ENCODE measurements around the gene UNC5B. TPM values are rescaled to one million over a fixed set of nuclear protein-coding genes. Genes with fewer than 3 reads are reported as not detected.

Gene UNC5B
- total and polyA plus RNA-seq, 10 donors: 0.74 to 21.1 (median 11.3) TPM

DNA sequence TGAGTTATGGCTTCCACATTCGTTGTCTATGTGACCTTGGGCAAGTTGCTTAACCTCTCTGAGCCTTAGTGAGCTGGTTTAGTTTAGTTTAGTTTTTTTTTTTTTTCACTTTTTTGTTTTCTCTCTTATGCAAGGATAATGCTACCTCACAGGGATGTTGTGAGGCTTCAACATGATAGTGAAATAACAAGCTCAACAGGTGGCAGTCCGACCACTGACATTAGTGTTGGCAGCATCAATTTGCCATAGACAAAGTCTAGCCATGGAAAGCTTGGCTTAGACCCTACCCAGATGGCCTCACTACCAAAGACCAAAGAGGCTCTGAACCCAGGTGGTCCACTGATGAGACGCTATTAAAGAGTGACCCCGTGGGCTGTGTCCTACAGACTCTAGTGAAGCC, 27.2 kb upstream of the UNC5B start:
- Histone ChIP-seq H3K36me3 (no peaks in the 10 kb centered on the region), H3K4me3 (no peak overlapping the region), H3K4me1 (peaks cover 0 to 15% (median 9%) of the 10 kb centered on the region in 6 donors), H3K27me3 (replicated peaks in 1 of 7) (peaks cover 0 to 15% (median 0%) of the 10 kb centered on the region in 7 donors), H3K9me3 (no peaks in the 10 kb centered on the region), H3K27ac (no peak overlapping the region)
- TF ChIP-seq POLR2AphosphoS5 (IDR thresholded peaks at IDR 0.05) (no peak), POLR2A (IDR thresholded peaks at IDR 0.05) (no peak)
- TF ChIP-seq, protein P1, sequence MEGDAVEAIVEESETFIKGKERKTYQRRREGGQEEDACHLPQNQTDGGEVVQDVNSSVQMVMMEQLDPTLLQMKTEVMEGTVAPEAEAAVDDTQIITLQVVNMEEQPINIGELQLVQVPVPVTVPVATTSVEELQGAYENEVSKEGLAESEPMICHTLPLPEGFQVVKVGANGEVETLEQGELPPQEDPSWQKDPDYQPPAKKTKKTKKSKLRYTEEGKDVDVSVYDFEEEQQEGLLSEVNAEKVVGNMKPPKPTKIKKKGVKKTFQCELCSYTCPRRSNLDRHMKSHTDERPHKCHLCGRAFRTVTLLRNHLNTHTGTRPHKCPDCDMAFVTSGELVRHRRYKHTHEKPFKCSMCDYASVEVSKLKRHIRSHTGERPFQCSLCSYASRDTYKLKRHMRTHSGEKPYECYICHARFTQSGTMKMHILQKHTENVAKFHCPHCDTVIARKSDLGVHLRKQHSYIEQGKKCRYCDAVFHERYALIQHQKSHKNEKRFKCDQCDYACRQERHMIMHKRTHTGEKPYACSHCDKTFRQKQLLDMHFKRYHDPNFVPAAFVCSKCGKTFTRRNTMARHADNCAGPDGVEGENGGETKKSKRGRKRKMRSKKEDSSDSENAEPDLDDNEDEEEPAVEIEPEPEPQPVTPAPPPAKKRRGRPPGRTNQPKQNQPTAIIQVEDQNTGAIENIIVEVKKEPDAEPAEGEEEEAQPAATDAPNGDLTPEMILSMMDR (IDR thresholded peaks at IDR 0.05 in 8 of 11, conservative IDR thresholded peaks at IDR 0.05 in 3 of 11): no peak
- DNase-seq: no peak
- WGBS, 5 donors: 76 to 88% (median 81%) methylated on average over 4 of the region's 4 CpGs
- intact Hi-C loops (cut with DNase I; ENCODE audit: low total_unique reads): loop anchor here (10.0 kb wide), 1 partner anchor 110 kb away; no protein-coding TSS in a partner anchor

DNA sequence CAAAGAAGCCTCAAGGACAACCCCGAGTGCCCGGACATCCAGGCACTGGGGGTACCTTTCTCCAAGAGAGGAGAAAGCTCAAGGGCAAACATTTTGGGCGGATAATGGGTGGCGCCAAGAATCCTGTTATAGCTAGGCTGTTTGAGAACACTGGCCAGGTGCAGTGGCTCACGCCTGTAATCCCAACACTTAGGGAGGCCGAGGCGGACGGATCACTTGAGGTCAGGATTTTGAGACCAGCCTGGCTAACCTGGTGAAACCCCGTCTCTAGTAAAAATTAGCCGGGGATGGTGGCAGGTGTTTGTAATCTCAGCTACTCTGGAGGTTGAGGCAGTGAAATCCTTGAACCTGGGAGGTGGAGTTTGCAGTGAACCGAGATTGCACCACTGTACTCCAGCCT, 25.2 kb upstream of the UNC5B start:
- Histone ChIP-seq H3K4me3 (no peak overlapping the region), H3K27me3 (replicated peaks in 1 of 7) (peaks cover 0 to 29% (median 0%) of the 10 kb centered on the region in 7 donors), H3K4me1 (peaks cover 0 to 25% (median 9%) of the 10 kb centered on the region in 6 donors), H3K27ac (no peak overlapping the region), H3K36me3 (no peaks in the 10 kb centered on the region), H3K9me3 (no peaks in the 10 kb centered on the region)
- intact Hi-C loops (cut with DNase I; ENCODE audit: low total_unique reads): loop anchor here (10.0 kb wide), 1 partner anchor 112 kb away; no protein-coding TSS in a partner anchor
- WGBS, 5 donors: 72 to 79% (median 72%) methylated on average over 11 of the region's 11 CpGs
- DNase-seq: no peak
- TF ChIP-seq, protein P1 (IDR thresholded peaks at IDR 0.05 in 8 of 11, conservative IDR thresholded peaks at IDR 0.05 in 3 of 11): no peak
- TF ChIP-seq POLR2A (IDR thresholded peaks at IDR 0.05) (no peak), POLR2AphosphoS5 (IDR thresholded peaks at IDR 0.05) (no peak)

DNA sequence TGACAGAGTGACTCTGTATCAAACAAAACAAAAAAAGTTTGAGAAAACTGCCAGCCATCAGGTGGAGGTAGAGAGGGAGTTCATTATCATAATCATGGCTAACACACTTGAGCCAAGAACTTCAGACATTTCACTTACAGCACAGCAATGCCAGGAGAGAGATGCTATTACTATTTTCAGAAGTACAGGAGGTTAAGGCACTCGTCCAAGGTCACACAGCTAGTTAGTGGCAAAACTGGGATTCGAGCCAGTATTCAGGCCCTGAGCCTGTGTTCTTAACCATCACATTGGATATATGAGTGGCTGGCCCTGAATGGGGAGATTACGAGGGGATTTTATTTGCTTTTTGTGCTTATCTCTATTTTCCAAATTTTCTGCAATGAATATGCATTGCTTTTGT, 24.8 kb upstream of the UNC5B start:
- H3K27me3 ChIP-seq (replicated peaks in 1 of 7): peaks cover 0 to 31% (median 0%) of the 10 kb centered on the region in 7 donors
- no peaks in the 10 kb centered on the region for H3K36me3 ChIP-seq
- DNase-seq: no peak
- peaks cover 0 to 25% (median 9%) of the 10 kb centered on the region in 6 donors for H3K4me1 ChIP-seq
- peak overlapping the region in 2 of 8 donors; percentile 33 to 39 for H3K27ac ChIP-seq
- TF ChIP-seq, protein P1 (IDR thresholded peaks at IDR 0.05 in 8 of 11, conservative IDR thresholded peaks at IDR 0.05 in 3 of 11): no peak
- peak in 1 of 3 donors; percentile 51 for TF ChIP-seq POLR2AphosphoS5 (IDR thresholded peaks at IDR 0.05)
- H3K9me3 ChIP-seq: no peaks in the 10 kb centered on the region
- intact Hi-C loops (cut with DNase I; ENCODE audit: low total_unique reads): loop anchor here (10.0 kb wide), 1 partner anchor 113 kb away; no protein-coding TSS in a partner anchor
- WGBS, 5 donors: 33 to 76% (median 55%) methylated on average over 3 of the region's 3 CpGs
- H3K4me3 ChIP-seq: no peak overlapping the region

GRCh38 chr10:71188201-71188600, 24.2 kb upstream of the UNC5B start:
- Histone ChIP-seq H3K9me3 (no peaks in the 10 kb centered on the region), H3K27ac (peak overlapping the region in 2 of 8 donors; percentile 33 to 39), H3K4me1 (peaks cover 0 to 25% (median 9%) of the 10 kb centered on the region in 6 donors), H3K36me3 (no peaks in the 10 kb centered on the region), H3K27me3 (replicated peaks in 1 of 7) (peaks cover 0 to 31% (median 0%) of the 10 kb centered on the region in 7 donors), H3K4me3 (no peak overlapping the region)
- DNase-seq: no peak
- WGBS, 5 donors: 63 to 100% (median 92%) methylated on average over 1 of the region's 1 CpG
- intact Hi-C loops (cut with DNase I; ENCODE audit: low total_unique reads): loop anchor here (10.0 kb wide), 1 partner anchor 113 kb away; no protein-coding TSS in a partner anchor
- no peak for TF ChIP-seq POLR2A (IDR thresholded peaks at IDR 0.05)
- no peak for TF ChIP-seq POLR2AphosphoS5 (IDR thresholded peaks at IDR 0.05)
- TF ChIP-seq, protein P1 (IDR thresholded peaks at IDR 0.05 in 8 of 11, conservative IDR thresholded peaks at IDR 0.05 in 3 of 11): no peak
